WERI-Rb-1 (cell line): Measurements from ENCODE around the gene CRABP2.
A peak's percentile ranks its signal among the peaks of the same experiment; 100 is the strongest.

ENCODE experiments used
- DNase-seq: peaks from one replicate; pipeline ENCODE4 v3.0.0-alpha.2; 2020
- H3K27ac ChIP-seq: fragments of 250-450 bp; sonication (Bioruptor Pico); 2 replicates; pipeline ENCODE4 v1.5.1; 2020; ENCODE audit warnings: mild to moderate bottlenecking, moderate library complexity
- H3K27me3 ChIP-seq: fragments of 250-450 bp; sonication (Bioruptor Pico); 2 replicates; pipeline ENCODE4 v1.5.1; 2021; ENCODE audit warnings: mild to moderate bottlenecking, low read depth, moderate library complexity; ENCODE audit not compliant: insufficient read depth, severe bottlenecking
- H3K36me3 ChIP-seq: fragments of 250-450 bp; sonication (Bioruptor Pico); 2 replicates; pipeline ENCODE4 v1.5.1; 2020; ENCODE audit warnings: mild to moderate bottlenecking, moderate library complexity
- H3K4me3 ChIP-seq: 2 replicates; pipeline ENCODE4 v1.5.1; 2011; ENCODE audit warnings: low read depth, mild to moderate bottlenecking, control low read depth, low read length
- H3K9me3 ChIP-seq: fragments of 250-450 bp; sonication (Bioruptor Pico); 2 replicates; pipeline ENCODE4 v1.5.1; 2021; ENCODE audit warnings: mild to moderate bottlenecking, moderate library complexity; ENCODE audit not compliant: severe bottlenecking
- CTCF ChIP-seq: IDR thresholded peaks from 2 replicates; pipeline ENCODE4 v1.5.1; 2011; ENCODE audit warnings: low read depth, mild to moderate bottlenecking, control low read depth, inconsistent platforms, low read length

Gene CRABP2

GRCh38 chr1:156666862-156667609 is 38.3 kb downstream of the CRABP2 start:
- peak overlapping the region; percentile 97 for H3K27ac ChIP-seq
- no peak for DNase-seq
- no peak overlapping the region for H3K4me3 ChIP-seq

GRCh38 chr1:156665539-156665938 is 39.8 kb downstream of the CRABP2 start:
- no peaks in the 10 kb centered on the region for H3K36me3 ChIP-seq
- H3K4me3 ChIP-seq = no peak overlapping the region
- no peak for DNase-seq
- no peaks in the 10 kb centered on the region for H3K9me3 ChIP-seq
- H3K27me3 ChIP-seq = no peaks in the 10 kb centered on the region
- no peak for TF ChIP-seq CTCF
- peak overlapping the region; percentile 97 for H3K27ac ChIP-seq

More at GRCh38 chr1:156666862-156667609, 38.3 kb downstream of the CRABP2 start:
- no peaks in the 10 kb centered on the region for H3K27me3 ChIP-seq
- no peak for TF ChIP-seq CTCF
- H3K36me3 ChIP-seq = peaks cover 5% of the 10 kb centered on the region
- H3K9me3 ChIP-seq = no peaks in the 10 kb centered on the region

- peak overlapping the region; percentile 97 for H3K27ac ChIP-seq
Observed at GRCh38 chr1:156664767-156665411, 40.5 kb downstream of the CRABP2 start.

GRCh38 chr1:156664046-156664766 is 41.2 kb downstream of the CRABP2 start:
- H3K27me3 ChIP-seq = no peaks in the 10 kb centered on the region
- no peak overlapping the region for H3K4me3 ChIP-seq
- no peak for TF ChIP-seq CTCF
- peak overlapping the region; percentile 97 for H3K27ac ChIP-seq
- DNase-seq = no peak
- no peaks in the 10 kb centered on the region for H3K9me3 ChIP-seq
- H3K36me3 ChIP-seq = no peaks in the 10 kb centered on the region

More at GRCh38 chr1:156664767-156665411, 40.5 kb downstream of the CRABP2 start:
- Histone ChIP-seq H3K36me3 (no peaks in the 10 kb centered on the region), H3K9me3 (no peaks in the 10 kb centered on the region), H3K27me3 (no peaks in the 10 kb centered on the region), H3K4me3 (no peak overlapping the region)
- peak; percentile 64 for DNase-seq
- no peak for TF ChIP-seq CTCF

DNA sequence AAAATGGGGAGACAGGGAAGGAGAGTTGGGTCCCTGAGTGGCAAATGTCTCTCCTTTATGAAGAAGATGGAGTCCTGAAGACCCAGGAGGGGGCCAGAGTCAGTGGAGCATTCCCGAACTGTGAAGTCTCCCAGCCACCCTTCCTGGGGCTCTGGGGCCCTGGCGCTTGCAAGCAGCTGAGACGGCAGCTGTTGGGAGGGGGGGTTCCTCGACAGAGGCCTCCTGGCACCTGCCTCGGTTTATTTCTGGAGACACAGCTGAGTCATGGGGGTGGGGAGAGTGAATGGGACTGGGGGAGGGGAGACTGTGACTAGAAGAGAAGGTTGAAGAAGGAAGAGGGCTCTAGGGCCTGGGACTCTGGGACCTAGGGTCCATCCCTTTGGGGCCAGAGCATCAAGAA is 42.2 kb downstream of the CRABP2 start:
- Histone ChIP-seq H3K36me3 (no peaks in the 10 kb centered on the region), H3K27me3 (no peaks in the 10 kb centered on the region), H3K27ac (peak overlapping the region; percentile 97), H3K9me3 (no peaks in the 10 kb centered on the region), H3K4me3 (no peak overlapping the region)
- peak; percentile 94 for DNase-seq
- no peak for TF ChIP-seq CTCF
